NCI-H2107 (cell line): Measurements from ENCODE around the gene DGKI.
"Not testable (repeated sequence)": the region's sequence is repeated elsewhere in the genome, so short reads cannot be mapped to it uniquely, and the experiment has no call there.

ENCODE experiments used
- DNase-seq: peaks from one replicate; lab custom pipeline; 2025; lab: John Stamatoyannopoulos, UW

DGKI gene

DNA sequence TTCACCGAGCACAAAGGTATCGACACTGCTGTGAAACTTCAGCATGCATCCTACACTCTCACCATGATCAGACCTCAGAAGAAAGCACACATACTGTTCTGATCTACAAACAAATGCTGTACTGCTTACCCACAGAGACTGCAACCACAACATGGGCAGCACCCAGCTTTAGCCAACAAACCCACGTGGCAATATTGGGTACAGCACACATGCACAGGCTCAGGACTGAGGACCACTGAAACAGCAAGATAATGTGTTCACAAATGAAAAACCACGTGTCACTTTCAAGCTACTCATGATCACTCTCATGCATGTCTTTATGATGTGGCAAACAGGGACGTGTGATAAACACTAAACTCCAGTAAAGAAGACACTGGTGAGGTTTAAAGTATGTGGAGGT, 383.9 kb downstream of the DGKI start:
- DNase-seq = no peak

DNA sequence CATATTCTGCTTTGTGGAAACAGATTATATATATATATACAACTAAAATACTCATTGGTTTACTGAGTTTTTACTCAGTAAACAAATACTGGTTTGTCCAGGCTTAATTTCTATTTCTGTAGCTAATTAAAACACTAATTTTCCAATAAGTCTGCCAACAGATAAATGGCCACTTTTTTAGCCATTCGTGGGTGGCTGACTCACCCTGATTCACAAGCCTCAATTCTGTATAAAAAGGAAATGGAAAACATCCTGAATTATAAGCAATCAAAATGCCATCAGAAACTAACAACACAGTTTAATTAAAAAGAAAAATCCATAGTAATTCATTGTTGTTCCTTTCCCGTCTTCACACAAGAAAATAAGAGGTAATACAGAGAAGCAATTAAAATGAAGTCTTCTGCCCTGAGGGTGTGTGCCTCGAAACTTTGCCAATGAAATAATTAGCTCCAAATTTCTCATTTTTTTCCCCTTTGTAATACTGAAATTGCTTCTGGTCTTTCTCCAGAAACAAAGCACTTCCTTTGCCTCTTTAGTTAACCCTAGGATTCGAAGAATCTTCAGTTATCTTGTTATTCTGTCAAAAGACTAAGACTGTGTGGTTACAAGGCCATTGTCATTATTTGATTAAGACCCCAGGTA, 384.6 kb downstream of the DGKI start:
- DNase-seq = no peak

DNA sequence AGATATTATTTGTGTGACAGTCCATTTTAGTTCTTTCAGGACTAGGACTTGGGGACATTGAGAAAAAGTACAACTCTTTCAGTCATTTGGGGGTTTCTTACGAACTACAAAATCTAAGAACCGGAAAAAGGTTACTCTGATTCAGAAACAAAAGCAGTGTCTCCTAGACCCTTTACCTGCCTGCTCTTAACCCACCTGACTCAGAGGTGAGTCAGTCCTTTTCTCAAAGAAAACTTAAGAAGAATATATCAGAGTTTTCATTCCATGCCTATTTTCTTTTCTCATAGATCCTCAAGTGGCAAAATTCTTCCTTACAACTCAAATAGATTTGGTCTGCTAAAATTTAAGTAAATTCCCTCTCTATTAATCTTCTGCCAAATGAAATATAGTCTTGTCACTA, 388.4 kb downstream of the DGKI start:
- no peak for DNase-seq

DNA sequence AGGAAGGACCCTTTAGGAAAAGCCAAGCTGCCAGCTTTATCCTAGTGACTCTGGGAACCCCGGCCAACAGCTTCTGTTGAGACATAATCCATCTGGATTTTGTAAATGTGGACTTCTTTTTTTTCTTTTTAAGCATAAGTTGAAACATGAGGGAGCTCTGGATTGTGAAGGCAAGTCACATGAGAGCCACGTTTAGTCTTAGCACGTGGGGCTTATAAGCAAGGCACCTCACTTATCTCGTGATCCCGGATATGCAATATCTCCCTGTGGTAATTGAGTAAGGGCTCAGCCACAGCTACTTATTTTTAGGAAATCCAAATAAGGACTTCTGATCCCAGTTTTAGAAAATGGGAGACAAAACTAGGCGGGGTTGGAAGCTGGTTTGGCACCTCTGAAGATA, 392.0 kb downstream of the DGKI start:
- DNase-seq = no peak

DNA sequence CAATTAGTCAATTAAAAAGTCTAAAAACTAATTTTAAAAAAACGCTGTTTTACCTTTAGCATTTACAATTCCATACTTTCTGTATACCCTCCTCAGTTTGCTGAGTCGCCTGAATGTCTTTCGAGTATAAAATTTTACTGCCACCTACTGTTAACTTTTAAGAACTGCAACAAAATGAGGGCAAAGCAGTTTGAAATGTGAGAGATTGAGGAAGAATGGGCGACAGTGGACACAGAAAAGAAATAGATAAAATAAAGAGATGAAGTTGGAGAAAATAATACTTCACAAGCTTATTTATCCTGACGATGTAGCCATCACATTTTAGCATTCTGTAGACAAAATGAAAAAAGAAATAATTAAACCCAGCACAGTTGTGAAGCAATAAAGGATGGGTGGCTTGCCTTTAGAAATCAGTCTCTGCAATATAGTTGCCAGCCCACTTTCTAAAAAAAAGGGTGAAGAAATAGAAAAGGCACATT, 392.5 kb downstream of the DGKI start:
- DNase-seq = peak; percentile 4

DNA sequence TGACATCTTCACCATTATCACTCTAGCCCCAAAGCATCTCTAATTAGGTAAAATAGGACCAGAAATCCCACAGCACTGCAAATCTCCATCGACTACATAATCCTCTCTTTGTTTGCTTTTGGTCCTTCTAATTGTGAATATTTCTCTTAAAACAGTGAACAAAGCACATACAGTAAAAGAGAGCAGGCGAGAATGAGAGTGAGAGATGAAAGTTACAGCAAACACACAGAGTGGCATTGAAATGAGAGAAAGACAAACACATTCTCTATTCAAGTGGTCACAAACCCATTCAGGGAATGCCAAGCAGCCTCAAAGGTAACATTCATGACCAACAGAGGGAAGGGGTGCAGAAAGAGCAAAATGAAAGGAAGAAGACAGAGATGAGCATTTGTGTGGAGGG, 393.4 kb downstream of the DGKI start:
- DNase-seq = no peak

DNA sequence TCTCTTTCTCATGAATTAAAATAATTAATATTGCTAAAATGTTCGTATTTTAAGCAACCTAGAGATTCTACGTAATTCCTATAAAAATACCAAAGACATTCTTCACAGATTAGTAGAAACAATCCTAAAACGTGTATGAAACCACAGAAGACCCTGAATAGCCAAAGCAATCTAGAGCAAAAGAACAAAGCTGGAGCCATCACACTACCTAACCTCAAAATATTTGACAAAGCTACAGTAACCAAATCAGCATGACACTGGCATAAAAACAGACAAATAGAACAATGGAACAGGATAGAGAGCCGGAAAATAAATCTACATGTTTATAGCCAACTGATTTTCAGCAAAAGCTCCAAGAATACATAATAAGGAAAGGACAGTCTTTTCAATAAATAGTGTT, 397.8 kb downstream of the DGKI start:
- DNase-seq = no peak

DNA sequence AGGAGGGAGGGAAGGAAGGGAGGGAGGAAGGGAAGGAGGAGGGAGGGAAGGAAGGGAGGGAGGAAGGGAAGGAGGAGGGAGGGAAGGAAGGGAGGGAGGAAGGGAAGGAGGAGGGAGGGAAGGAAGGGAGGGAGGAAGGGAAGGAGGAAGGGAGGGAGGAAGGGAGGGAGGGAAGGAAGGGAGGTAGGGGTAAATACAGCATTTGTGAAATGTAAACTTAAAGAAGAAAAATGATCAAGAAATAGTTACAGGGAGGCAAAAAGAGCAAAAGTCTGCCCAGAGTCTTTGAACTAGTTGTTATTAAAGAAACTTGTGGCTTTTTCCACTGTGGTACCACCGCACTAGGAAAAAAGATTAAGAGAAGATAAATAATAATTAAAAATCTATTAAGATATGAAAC, 398.2 kb downstream of the DGKI start:
- DNase-seq = not testable (repeated sequence)

DNA sequence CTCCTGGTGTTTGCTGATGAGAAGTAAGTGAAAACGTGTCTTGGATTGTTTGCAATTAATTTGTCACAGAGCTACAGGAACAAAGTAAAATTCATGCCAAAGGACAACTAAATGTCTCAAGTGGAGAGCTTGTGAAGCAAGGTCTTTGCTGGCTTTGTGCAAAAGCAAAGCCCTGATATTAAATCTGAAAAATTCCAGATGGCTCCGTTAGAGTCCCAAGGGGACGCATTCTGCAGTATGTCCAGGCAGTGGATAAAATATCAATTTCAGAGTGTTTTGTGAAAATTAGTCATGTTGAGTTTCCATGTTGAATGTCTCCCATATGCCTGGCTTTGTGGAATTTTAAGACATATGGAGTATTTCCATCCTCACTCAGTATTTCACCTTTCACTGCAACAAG, 400.7 kb downstream of the DGKI start:
- DNase-seq = no peak

DNA sequence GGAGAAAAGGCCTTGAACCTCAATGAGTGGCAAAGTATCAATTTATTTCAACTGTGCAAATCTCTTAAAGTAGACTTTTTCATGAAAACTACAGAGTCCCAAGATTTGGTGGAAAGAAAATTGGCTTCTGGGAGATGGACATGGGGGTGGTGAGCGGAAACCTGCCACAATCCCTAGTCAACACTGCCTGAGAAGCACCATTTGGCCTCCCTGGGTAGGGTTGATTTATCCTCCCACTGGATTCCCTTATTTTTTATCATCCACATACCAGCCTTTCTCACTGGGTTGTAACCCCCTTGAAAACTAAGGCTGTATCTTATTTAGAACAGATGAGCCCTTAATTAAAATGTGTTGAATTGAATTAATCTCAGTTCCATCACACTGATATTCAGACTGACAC, 401.5 kb downstream of the DGKI start:
- DNase-seq = no peak

DNA sequence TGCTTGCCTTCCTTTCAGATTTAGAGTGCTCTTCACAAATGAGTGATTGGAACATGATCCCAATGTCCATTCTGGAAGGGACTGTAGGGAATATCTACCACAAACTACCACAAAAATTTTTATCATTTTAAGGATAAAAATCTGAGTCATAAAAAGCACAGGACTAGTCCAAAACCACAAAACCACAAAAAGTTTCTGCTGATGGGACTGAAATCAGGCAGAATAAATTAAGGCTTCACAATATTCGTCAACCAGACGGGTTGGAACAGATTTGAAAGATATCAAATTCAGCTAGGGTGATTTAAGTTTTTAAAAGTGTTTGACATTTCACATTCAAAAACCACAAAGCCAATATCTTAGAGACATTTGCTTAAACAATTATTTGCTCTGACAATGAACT, 403.2 kb downstream of the DGKI start:
- DNase-seq = no peak

DNA sequence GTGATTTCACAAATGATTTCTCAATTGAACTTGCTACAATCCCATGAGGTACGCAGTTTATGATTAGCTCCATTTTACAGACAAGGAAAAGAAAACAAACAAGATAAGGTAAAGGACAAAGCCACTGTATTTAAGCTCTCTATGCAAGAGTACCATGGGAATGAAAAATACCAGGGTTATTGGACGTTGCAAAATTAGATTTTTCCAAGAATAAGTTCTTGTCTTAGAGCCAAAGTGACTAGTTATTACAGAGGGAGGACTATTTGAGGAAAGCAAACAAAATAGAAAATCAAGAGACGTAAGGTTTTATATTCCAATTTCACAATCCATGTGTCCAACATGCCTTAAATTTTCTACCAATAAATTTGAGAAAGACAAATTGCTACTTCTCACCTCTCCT, 405.3 kb downstream of the DGKI start:
- DNase-seq = no peak

DNA sequence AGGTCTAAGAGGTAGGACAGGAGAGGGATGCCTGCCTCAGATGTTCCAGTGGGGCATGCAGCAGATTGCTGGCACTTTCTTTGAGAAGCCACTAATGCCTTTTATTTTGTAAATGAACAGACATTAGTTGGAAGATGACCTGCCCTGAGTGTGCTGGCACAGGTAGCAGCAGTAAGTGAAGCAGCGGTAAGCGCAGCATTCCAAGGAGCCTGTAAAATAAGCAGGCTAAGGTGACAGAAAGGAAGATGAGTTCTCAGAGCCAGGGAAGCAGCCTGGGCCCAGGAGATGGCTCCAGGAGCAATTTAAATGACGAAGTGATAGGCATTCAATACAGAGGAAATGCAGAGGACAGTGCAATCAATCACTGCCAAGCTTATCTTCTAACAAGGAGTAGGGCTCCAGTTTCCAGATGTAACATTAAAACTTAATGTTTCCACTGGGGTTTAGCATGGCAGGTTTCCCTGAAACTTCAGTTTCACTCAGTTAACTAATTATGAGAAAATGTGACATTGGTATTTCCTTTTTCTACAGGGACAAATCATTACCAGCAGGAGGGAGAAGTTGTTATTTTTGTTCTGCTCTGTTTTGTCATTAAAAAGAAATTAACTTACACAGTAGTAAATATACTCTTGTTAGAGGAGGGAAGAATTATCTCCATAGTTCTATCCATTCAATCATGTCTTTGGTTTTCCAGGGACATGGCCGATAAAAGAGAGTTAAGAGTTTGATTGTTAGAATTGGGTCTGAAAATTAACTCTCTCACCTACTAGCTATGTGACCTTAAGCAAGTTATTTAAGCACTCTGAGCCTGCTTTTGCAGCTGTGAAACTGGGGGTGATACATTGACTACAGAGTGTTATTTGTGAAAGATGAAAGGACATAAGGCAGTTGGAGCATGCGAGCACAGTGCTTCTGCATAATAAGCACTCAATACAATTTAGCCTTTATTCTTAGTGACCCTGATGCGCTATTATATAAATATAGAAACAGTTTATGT, 406.6 kb downstream of the DGKI start:
- no peak for DNase-seq

DNA sequence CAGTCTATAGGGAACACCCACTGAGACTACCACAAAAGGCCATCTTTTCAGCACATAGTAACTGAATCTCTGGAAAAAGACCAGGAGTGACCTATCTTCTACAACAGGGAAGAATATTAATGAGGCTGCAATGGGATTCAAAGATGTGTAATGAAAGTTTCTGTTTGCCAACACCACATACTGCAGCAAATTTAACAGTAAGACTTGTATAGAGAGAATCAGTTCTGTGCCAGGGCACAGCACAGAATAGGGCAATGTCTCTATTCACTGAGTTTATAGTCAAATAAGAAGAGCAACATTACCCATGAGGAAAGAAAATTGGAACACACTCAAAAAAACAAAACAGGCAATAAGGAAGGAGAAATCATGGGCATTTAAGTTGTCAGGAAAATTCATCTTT, 411.8 kb downstream of the DGKI start:
- DNase-seq = no peak

DNA sequence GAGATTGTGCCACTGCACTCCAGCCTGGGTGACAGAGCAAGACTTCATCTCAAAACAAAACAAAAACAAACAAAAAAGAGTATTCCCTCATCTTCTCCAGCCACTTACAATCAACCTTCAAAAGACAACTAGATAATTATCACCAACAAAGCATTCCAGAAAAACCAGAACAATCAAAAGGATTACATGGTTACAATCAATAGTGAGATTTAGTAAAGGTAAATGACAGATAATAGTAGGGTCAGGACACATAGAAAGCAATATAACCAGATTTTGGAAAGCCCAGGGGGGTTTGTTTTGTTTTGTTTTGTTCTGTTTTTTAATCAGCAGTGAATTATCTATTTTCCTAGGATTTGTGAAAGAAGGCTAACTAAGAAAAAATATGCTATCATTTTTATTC, 412.2 kb downstream of the DGKI start:
- DNase-seq = no peak

DNA sequence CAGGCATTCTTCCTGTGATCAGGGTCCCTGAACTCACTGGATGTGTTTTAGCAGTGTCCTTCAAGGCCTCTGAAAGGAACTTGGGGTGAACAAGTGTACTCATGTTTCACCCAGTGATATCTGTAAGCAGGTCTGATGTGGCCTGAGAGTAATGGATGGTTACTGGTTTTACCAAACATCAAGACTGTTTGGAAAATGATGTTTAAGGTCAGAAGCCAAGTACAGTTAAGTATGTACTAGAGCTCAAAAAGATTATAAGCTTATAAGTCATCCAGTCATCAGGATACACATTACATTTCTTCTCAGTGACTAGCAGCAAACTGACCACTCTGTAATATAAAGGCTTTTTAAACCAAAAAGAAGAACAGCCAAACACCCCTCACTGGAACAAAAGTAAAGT, 423.5 kb downstream of the DGKI start:
- no peak for DNase-seq

DNA sequence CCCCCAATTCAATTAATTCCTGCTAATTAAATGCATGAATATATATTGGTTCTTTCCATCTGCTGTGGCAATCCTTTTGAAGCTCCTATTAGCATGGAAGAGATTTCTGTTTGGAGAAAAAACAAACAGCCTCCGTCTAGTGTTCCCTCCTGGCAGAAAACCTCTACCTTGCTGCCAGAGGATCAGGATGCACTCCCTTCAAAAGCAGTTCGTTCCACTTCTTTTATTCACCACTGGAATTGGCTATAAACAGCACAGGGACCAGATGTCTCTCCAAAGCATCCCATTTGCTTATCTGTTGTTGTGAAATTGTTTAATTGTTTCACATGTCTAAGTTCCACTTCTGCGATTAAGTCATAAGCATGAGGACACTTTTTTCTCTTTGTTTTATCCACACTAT, 425.4 kb downstream of the DGKI start:
- DNase-seq = no peak

DNA sequence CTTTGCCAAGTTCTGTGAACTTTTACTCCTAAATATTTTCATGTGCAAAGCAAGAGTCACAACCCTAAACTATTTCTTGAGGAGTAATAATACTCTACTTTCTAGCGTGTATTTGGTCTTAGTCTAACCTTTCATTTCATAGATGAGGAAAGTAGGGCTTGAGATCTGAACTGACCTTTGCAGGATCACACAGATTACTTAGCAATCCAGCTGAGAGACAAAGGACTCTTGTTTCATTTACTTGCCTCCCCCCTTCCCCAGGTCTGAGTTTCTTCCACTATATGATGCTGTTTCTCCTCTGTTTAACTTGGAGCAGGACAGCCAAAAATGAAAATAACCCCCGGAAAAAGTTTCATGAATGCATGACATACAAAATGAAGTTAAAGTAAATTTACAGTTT, 427.9 kb downstream of the DGKI start:
- DNase-seq = no peak

DNA sequence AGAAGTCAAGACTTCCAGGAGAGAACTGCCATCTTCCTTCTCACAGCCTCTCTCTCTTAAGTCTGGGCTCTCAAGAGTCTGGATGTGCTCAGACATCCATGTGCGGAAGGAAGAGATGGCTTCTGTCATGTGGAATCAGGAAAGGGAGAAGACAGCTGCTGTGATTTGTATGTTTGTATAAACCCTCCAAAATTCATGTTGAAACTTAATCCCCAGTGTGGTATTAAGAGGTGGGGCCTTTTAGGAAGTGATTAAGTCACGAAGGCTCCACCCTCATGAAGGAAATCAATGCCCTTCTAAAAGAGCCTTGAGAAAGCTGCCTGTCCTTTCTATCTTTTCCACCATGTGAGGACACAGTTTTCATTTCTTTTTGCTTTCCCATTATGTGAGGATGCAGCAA, 429.3 kb downstream of the DGKI start:
- DNase-seq = no peak

DNA sequence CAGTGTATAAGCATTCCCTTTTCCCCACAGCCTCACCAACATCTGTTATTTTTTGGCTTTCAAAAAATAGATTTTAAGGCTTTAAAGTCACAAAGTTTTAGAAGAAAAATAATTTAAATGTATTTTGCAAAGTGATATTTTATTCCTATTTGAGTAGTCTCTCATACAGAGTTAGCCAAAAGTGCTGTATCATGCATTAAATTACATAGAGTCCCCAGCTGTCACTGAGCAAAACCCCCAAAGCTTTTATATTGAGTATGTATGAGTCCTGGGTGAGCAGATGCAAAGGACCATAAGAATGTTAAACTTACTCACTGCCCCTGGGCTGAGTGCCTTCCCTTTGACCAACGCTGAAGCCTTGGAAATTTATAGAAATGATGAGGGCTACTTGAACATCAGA, 432.9 kb downstream of the DGKI start:
- DNase-seq = no peak

DNA sequence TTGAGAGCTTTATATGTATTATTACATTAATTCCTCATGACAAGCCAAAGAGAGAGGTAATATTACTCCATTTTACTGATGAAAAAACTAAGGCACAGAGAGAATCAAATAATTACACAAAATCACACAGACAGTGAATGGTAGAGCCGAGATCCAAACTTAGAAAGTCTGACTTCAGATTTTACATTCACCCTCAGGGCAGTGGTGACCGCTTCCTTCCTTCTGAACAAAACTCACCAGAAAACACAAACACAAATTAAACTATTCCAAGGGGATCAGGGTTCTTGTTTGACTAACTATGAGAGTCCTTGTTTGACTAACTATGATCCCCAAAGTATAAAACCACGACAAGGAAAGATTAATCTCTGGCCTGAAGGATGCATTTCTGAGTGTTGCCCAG, 435.3 kb downstream of the DGKI start:
- DNase-seq = no peak

DNA sequence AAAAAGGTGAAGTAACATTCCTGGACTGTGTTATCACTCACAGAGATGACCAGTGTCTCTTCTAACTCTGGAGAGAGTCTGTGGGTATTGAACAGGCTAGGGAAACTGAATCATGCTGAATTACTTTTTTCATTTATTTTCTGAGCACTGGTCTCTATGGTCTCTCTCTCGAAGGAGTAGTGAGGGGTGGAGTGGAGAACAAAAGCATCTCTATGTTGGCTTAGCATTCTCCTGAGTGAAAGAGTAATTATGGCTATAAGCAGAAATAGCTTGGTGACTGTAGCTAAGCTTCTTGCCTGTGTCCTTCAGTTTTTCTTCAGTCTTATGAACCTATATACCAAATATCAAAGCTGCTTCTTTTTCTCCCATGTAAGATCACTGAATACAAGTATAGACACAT, 438.6 kb downstream of the DGKI start:
- no peak for DNase-seq

DNA sequence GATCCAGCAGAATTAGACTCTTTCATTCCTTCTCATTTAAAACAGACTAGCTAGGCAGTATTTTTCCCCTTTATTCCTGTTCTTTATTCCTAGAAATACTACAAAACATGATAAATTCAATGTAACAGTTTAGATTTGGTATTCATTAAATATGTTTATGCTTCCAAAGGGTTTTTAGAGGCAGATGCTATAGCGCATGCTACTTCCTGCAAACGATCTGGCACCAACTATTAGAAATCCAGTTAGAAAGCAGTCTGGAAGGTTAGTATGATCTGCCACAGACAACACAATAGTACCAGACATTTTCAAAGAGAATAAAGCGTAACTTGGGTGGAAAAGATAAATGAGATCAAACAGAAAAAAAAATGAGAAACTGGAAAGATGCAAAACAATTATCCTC, 439.7 kb downstream of the DGKI start:
- no peak for DNase-seq
